SJCRH30 (cell line): Measurements from ENCODE around the gene TRIO. TPM values are rescaled to one million over a fixed set of nuclear protein-coding genes. Genes with fewer than 3 reads are reported as not detected.
A peak's percentile ranks its signal among the peaks of the same experiment; 100 is the strongest.

ENCODE experiments used
- DNase-seq, 2 experiments: peaks; one replicate each; pipeline ENCODE4 v3.0.0-alpha.2; 2015 to 2020
- H3K27ac ChIP-seq: fragments of 250-450 bp; sonication (Bioruptor Pico); 2 replicates; pipeline ENCODE4 v1.5.1; 2020; ENCODE audit warnings: mild to moderate bottlenecking, moderate library complexity
- H3K27me3 ChIP-seq: fragments of 250-450 bp; sonication (Bioruptor Pico); 2 replicates; pipeline ENCODE4 v1.5.1; 2020; ENCODE audit warnings: mild to moderate bottlenecking, moderate library complexity
- H3K36me3 ChIP-seq: fragments of 250-450 bp; sonication (Bioruptor Pico); 2 replicates; pipeline ENCODE4 v1.5.1; 2020; ENCODE audit warnings: mild to moderate bottlenecking, moderate library complexity
- H3K4me1 ChIP-seq: fragments of 250-450 bp; sonication (Bioruptor Pico); 2 replicates; pipeline ENCODE4 v1.5.1; 2020; ENCODE audit warnings: mild to moderate bottlenecking, moderate library complexity
- H3K4me3 ChIP-seq: fragments of 250-450 bp; sonication (Bioruptor Pico); 2 replicates; pipeline ENCODE4 v1.5.1; 2020; ENCODE audit warnings: mild to moderate bottlenecking, moderate library complexity
- H3K9me3 ChIP-seq: fragments of 250-450 bp; sonication (Bioruptor Pico); replicated peaks from 2 replicates; pipeline ENCODE4 v1.5.1; 2020; ENCODE audit warnings: mild to moderate bottlenecking, moderate library complexity
- total RNA-seq: library from RNA; depleted of rRNA; stranded (reverse); fragments of >200 nt; shearing (Covaris generic); gene quantifications from 2 replicates; pipeline ENCODE4 v1.2.3, GENCODE V29; 2014

TRIO gene
- total RNA-seq, 1 experiment from 2014 or later: 82.9 TPM

- Histone ChIP-seq H3K27me3 (no peaks in the 10 kb centered on the region), H3K27ac (no peak overlapping the region), H3K9me3 (no peaks in the 10 kb centered on the region), H3K4me1 (no peaks in the 10 kb centered on the region), H3K4me3 (no peak overlapping the region), H3K36me3 (peaks cover 2% of the 10 kb centered on the region; the same call in 1 of the 2 replicates)
- DNase-seq: no peak
Observed at GRCh38 chr5:14258840-14259239, 115.7 kb downstream of the TRIO start.

- Histone ChIP-seq H3K9me3 (no peaks in the 10 kb centered on the region), H3K27me3 (no peaks in the 10 kb centered on the region), H3K4me1 (peaks cover 10% of the 10 kb centered on the region), H3K4me3 (no peak overlapping the region), H3K27ac (no peak overlapping the region), H3K36me3 (peaks cover 1% of the 10 kb centered on the region; the same call in 1 of the 2 replicates)
- DNase-seq: no peak
Observed at GRCh38 chr5:14260637-14261036, 117.5 kb downstream of the TRIO start.

- no peak overlapping the region for H3K27ac ChIP-seq
- no peak for DNase-seq
Observed at GRCh38 chr5:14261235-14261634, 118.1 kb downstream of the TRIO start.

GRCh38 chr5:14261856-14262611, 118.9 kb downstream of the TRIO start:
- Histone ChIP-seq H3K4me1 (peaks cover 24% of the 10 kb centered on the region), H3K36me3 (no peaks in the 10 kb centered on the region), H3K27ac (no peak overlapping the region), H3K27me3 (no peaks in the 10 kb centered on the region), H3K4me3 (no peak overlapping the region), H3K9me3 (no peaks in the 10 kb centered on the region)
- no peak for DNase-seq

More at GRCh38 chr5:14261235-14261634, 118.1 kb downstream of the TRIO start:
- no peaks in the 10 kb centered on the region for H3K9me3 ChIP-seq
- H3K4me3 ChIP-seq: no peak overlapping the region
- no peaks in the 10 kb centered on the region for H3K27me3 ChIP-seq
- peaks cover 16% of the 10 kb centered on the region for H3K4me1 ChIP-seq
- H3K36me3 ChIP-seq: no peaks in the 10 kb centered on the region

- Histone ChIP-seq H3K9me3 (no peaks in the 10 kb centered on the region), H3K4me1 (peaks cover 33% of the 10 kb centered on the region), H3K36me3 (no peaks in the 10 kb centered on the region), H3K27me3 (no peaks in the 10 kb centered on the region), H3K4me3 (no peak overlapping the region), H3K27ac (no peak overlapping the region)
- DNase-seq: no peak
Observed at GRCh38 chr5:14263113-14263512, 120.0 kb downstream of the TRIO start.

- no peak for DNase-seq
- Histone ChIP-seq H3K36me3 (no peaks in the 10 kb centered on the region), H3K9me3 (no peaks in the 10 kb centered on the region), H3K4me1 (peaks cover 39% of the 10 kb centered on the region), H3K4me3 (no peak overlapping the region), H3K27ac (no peak overlapping the region), H3K27me3 (no peaks in the 10 kb centered on the region)
Observed at GRCh38 chr5:14263699-14264098, 120.6 kb downstream of the TRIO start.

GRCh38 chr5:14264605-14265316, 121.6 kb downstream of the TRIO start:
- Histone ChIP-seq H3K4me1 (peaks cover 50% of the 10 kb centered on the region), H3K36me3 (no peaks in the 10 kb centered on the region), H3K4me3 (peak overlapping the region; percentile 52), H3K27ac (peak overlapping the region; percentile 77), H3K27me3 (no peaks in the 10 kb centered on the region), H3K9me3 (no peaks in the 10 kb centered on the region)
- peak; percentile 90 to 91 for DNase-seq

GRCh38 chr5:14265570-14265969, 122.4 kb downstream of the TRIO start:
- H3K4me3 ChIP-seq: peak overlapping the region; percentile 52; the same call in 1 of the 2 replicates
- no peaks in the 10 kb centered on the region for H3K36me3 ChIP-seq
- DNase-seq: no peak
- H3K9me3 ChIP-seq: no peaks in the 10 kb centered on the region
- peaks cover 53% of the 10 kb centered on the region for H3K4me1 ChIP-seq
- H3K27me3 ChIP-seq: no peaks in the 10 kb centered on the region
- peak overlapping the region; percentile 77 for H3K27ac ChIP-seq

- Histone ChIP-seq H3K4me3 (no peak overlapping the region), H3K27ac (peak overlapping the region; percentile 77), H3K9me3 (no peaks in the 10 kb centered on the region), H3K36me3 (no peaks in the 10 kb centered on the region), H3K27me3 (no peaks in the 10 kb centered on the region), H3K4me1 (peaks cover 53% of the 10 kb centered on the region)
- no peak for DNase-seq
Observed at GRCh38 chr5:14266171-14266570, 123.0 kb downstream of the TRIO start.

- no peaks in the 10 kb centered on the region for H3K27me3 ChIP-seq
- DNase-seq: no peak
- no peaks in the 10 kb centered on the region for H3K36me3 ChIP-seq
- peaks cover 53% of the 10 kb centered on the region for H3K4me1 ChIP-seq
- H3K4me3 ChIP-seq: no peak overlapping the region
- no peaks in the 10 kb centered on the region for H3K9me3 ChIP-seq
- H3K27ac ChIP-seq: no peak overlapping the region
Observed at GRCh38 chr5:14266686-14267085, 123.5 kb downstream of the TRIO start.

GRCh38 chr5:14267166-14267838, 124.2 kb downstream of the TRIO start:
- peak overlapping the region; percentile 32; the same call in 1 of the 2 replicates for H3K27ac ChIP-seq
- H3K9me3 ChIP-seq: no peaks in the 10 kb centered on the region
- H3K4me3 ChIP-seq: no peak overlapping the region
- DNase-seq: no peak
- no peaks in the 10 kb centered on the region for H3K27me3 ChIP-seq
- no peaks in the 10 kb centered on the region for H3K36me3 ChIP-seq
- peaks cover 53% of the 10 kb centered on the region for H3K4me1 ChIP-seq

GRCh38 chr5:14267991-14268708, 125.0 kb downstream of the TRIO start:
- H3K27me3 ChIP-seq: no peaks in the 10 kb centered on the region
- H3K4me1 ChIP-seq: peaks cover 53% of the 10 kb centered on the region
- peak; percentile 49 to 53 for DNase-seq
- H3K9me3 ChIP-seq: no peaks in the 10 kb centered on the region
- peak overlapping the region; percentile 32 for H3K27ac ChIP-seq
- H3K36me3 ChIP-seq: no peaks in the 10 kb centered on the region
- no peak overlapping the region for H3K4me3 ChIP-seq

- peak overlapping the region; percentile 32 for H3K27ac ChIP-seq
- H3K36me3 ChIP-seq: no peaks in the 10 kb centered on the region
- no peak overlapping the region for H3K4me3 ChIP-seq
- no peaks in the 10 kb centered on the region for H3K27me3 ChIP-seq
- H3K4me1 ChIP-seq: peaks cover 53% of the 10 kb centered on the region
- no peaks in the 10 kb centered on the region for H3K9me3 ChIP-seq
- DNase-seq: no peak
Observed at GRCh38 chr5:14268738-14269137, 125.6 kb downstream of the TRIO start.

GRCh38 chr5:14269395-14269794, 126.3 kb downstream of the TRIO start:
- Histone ChIP-seq H3K27ac (peak overlapping the region; percentile 22; the same call in 1 of the 2 replicates), H3K27me3 (no peaks in the 10 kb centered on the region), H3K36me3 (no peaks in the 10 kb centered on the region), H3K4me3 (no peak overlapping the region), H3K4me1 (peaks cover 50% of the 10 kb centered on the region), H3K9me3 (no peaks in the 10 kb centered on the region)
- DNase-seq: no peak
